Measurements from ENCODE around the gene DMD.
A peak's percentile ranks its signal among the peaks of the same experiment; 100 is the strongest.

Gene DMD

GRCh38 chrX:31316340-31316991 is 1894.9 kb downstream of the DMD start:
- no peak for DNase-seq

GRCh38 chrX:31314921-31315320 is 1896.4 kb downstream of the DMD start:
- no peak for DNase-seq

GRCh38 chrX:31307952-31308351 is 1903.4 kb downstream of the DMD start:
- no peak for DNase-seq

GRCh38 chrX:31302573-31303075 is 1908.7 kb downstream of the DMD start:
- DNase-seq: no peak

GRCh38 chrX:31301941-31302340 is 1909.4 kb downstream of the DMD start:
- no peak for DNase-seq

- no peak for DNase-seq
Observed at GRCh38 chrX:31301203-31301602, 1910.1 kb downstream of the DMD start.

GRCh38 chrX:31298916-31299315 is 1912.4 kb downstream of the DMD start:
- no peak for DNase-seq

- DNase-seq: no peak
Observed at GRCh38 chrX:31297881-31298280, 1913.5 kb downstream of the DMD start.

GRCh38 chrX:31294475-31294874 is 1916.9 kb downstream of the DMD start:
- DNase-seq: no peak

- no peak for DNase-seq
Observed at GRCh38 chrX:31293409-31293808, 1917.9 kb downstream of the DMD start.

GRCh38 chrX:31291131-31291530 is 1920.2 kb downstream of the DMD start:
- DNase-seq: no peak

GRCh38 chrX:31287861-31288260 is 1923.5 kb downstream of the DMD start:
- no peak for DNase-seq

GRCh38 chrX:31280580-31280979 is 1930.8 kb downstream of the DMD start:
- DNase-seq: no peak

GRCh38 chrX:31279359-31279758 is 1932.0 kb downstream of the DMD start:
- peak; percentile 17 for DNase-seq

GRCh38 chrX:31272472-31272775 is 1938.9 kb downstream of the DMD start:
- DNase-seq: no peak

GRCh38 chrX:31271615-31272471 is 1939.5 kb downstream of the DMD start:
- DNase-seq: no peak

- no peak for DNase-seq
Observed at GRCh38 chrX:31269914-31270313, 1941.4 kb downstream of the DMD start.

- no peak for DNase-seq
Observed at GRCh38 chrX:31268359-31268758, 1943.0 kb downstream of the DMD start.

- DNase-seq: peak in 1 of 2 experiments; percentile 28
Observed at GRCh38 chrX:31266203-31267076, 1944.9 kb downstream of the DMD start.

- no peak for DNase-seq
Observed at GRCh38 chrX:31265383-31265782, 1946.0 kb downstream of the DMD start.

GRCh38 chrX:31260351-31260750 is 1951.0 kb downstream of the DMD start:
- DNase-seq: no peak

- no peak for DNase-seq
Observed at GRCh38 chrX:31258166-31258565, 1953.2 kb downstream of the DMD start.

GRCh38 chrX:31255310-31256033 is 1955.9 kb downstream of the DMD start:
- DNase-seq: no peak
